ENCODE measurements around the gene CISD3. TPM values are rescaled to one million over a fixed set of nuclear protein-coding genes. Genes with fewer than 3 reads are reported as not detected.

The CISD3 gene
- polyA plus RNA-seq, 1 experiment = 17.1 TPM

DNA sequence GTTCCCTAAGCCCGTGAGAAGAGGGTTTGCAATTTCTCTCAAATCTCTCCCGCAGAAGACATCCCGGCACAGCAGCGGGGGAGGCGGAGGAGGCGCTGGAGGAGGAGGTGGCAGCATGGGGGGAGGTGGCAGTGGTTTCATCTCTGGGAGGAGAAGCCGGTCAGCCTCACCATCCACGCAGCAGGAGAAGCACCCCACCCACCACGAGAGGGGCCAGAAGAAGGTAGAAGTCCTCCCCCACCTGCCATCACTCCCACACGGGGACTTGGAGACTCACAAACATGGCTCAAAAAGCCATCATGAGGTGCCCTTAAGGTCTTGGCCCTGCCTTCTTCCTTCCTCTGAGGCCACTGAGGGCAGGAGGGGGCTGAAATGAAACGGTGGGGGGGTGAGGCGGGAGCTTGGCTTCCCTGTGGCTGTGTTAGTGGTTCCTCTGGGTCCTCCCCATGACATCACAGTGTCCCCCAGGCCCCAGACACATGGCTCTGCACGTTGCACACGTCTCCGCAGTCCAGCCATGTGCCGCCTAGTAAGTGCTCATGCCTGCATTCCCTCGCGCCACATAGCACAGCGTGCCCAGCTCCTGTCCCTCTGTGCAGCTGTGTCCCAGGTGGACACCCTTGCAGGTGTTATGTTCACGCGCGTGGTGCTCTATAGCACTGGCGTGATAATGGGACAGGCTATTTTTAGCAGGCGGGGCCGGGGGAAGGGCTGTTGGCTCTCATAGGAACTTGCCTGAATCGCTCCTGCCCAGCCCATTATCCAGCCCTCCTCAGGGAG is 18.2 kb upstream of the CISD3 start:
- H3K27me3 ChIP-seq (ENCODE audit: control insufficient read depth, insufficient read depth, low read length) = no peaks in the 10 kb centered on the region
- H3K36me3 ChIP-seq (ENCODE audit: control insufficient read depth, insufficient read depth, low read length) = peaks cover 38% of the 10 kb centered on the region
- no peak overlapping the region for H3K4me3 ChIP-seq (ENCODE audit: low read depth, low read length)
- ChIA-PET POLR2A (no interaction called here), CTCF (interaction anchor here (0.8 to 1.1 kb wide), 2 partner anchors 19 to 35 kb away, joined by 4 read pairs; no protein-coding TSS in a partner anchor)
- TF ChIP-seq, protein P1, sequence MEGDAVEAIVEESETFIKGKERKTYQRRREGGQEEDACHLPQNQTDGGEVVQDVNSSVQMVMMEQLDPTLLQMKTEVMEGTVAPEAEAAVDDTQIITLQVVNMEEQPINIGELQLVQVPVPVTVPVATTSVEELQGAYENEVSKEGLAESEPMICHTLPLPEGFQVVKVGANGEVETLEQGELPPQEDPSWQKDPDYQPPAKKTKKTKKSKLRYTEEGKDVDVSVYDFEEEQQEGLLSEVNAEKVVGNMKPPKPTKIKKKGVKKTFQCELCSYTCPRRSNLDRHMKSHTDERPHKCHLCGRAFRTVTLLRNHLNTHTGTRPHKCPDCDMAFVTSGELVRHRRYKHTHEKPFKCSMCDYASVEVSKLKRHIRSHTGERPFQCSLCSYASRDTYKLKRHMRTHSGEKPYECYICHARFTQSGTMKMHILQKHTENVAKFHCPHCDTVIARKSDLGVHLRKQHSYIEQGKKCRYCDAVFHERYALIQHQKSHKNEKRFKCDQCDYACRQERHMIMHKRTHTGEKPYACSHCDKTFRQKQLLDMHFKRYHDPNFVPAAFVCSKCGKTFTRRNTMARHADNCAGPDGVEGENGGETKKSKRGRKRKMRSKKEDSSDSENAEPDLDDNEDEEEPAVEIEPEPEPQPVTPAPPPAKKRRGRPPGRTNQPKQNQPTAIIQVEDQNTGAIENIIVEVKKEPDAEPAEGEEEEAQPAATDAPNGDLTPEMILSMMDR (IDR thresholded peaks at IDR 0.05; ENCODE audit: insufficient read depth, low read depth, low read length) = no peak
- DNase-seq (ENCODE audit: low read depth) = no peak

GRCh38 chr17:38712593-38712992 is 17.5 kb upstream of the CISD3 start:
- DNase-seq (ENCODE audit: low read depth) = no peak
- ChIA-PET POLR2A (no interaction called here), CTCF (interaction anchor here (0.8 kb wide), 1 partner anchor 18 kb away, joined by 4 read pairs; no protein-coding TSS in a partner anchor)
- peaks cover 43% of the 10 kb centered on the region for H3K36me3 ChIP-seq (ENCODE audit: control insufficient read depth, insufficient read depth, low read length)
- TF ChIP-seq, protein P1 (IDR thresholded peaks at IDR 0.05; ENCODE audit: insufficient read depth, low read depth, low read length) = no peak
- H3K27me3 ChIP-seq (ENCODE audit: control insufficient read depth, insufficient read depth, low read length) = no peaks in the 10 kb centered on the region
- H3K4me3 ChIP-seq (ENCODE audit: low read depth, low read length) = no peak overlapping the region

DNA sequence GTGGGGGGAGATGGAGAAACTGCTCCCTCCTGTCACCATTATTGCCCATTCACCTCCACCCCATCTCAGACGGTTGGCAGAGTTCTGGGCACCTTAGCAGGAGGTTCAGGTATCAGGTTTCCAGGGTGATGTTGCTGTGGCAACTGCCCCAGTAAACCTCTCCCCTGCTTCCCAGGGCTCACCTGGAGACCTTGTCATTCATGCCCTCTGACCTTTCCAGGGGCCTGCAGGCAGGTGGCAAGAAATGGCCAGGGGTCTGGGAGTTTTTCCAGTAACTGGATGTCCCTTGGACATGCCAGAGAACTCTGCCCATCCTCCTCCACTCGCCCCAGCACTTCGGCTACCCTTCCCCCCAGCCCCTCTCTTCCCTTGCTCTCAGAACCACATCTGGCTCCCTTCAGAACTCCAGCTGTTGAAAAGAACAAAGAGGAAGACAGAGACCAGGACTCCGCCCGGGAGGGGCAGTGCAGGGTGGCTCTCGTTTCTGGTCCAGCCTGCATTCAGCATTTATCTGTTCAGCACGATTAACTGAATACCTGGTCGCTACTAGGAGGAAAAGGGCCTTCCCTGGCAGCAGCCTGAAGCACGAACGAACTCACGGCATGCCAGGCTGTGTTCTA is 16.6 kb upstream of the CISD3 start:
- H3K4me3 ChIP-seq (ENCODE audit: low read depth, low read length) = no peak overlapping the region
- TF ChIP-seq, protein P1 (IDR thresholded peaks at IDR 0.05; ENCODE audit: insufficient read depth, low read depth, low read length) = no peak
- POLR2A ChIA-PET = no interaction called here
- CTCF ChIA-PET = no interaction called here
- DNase-seq (ENCODE audit: low read depth) = no peak
- H3K36me3 ChIP-seq (ENCODE audit: control insufficient read depth, insufficient read depth, low read length) = peaks cover 43% of the 10 kb centered on the region
- no peaks in the 10 kb centered on the region for H3K27me3 ChIP-seq (ENCODE audit: control insufficient read depth, insufficient read depth, low read length)

DNA sequence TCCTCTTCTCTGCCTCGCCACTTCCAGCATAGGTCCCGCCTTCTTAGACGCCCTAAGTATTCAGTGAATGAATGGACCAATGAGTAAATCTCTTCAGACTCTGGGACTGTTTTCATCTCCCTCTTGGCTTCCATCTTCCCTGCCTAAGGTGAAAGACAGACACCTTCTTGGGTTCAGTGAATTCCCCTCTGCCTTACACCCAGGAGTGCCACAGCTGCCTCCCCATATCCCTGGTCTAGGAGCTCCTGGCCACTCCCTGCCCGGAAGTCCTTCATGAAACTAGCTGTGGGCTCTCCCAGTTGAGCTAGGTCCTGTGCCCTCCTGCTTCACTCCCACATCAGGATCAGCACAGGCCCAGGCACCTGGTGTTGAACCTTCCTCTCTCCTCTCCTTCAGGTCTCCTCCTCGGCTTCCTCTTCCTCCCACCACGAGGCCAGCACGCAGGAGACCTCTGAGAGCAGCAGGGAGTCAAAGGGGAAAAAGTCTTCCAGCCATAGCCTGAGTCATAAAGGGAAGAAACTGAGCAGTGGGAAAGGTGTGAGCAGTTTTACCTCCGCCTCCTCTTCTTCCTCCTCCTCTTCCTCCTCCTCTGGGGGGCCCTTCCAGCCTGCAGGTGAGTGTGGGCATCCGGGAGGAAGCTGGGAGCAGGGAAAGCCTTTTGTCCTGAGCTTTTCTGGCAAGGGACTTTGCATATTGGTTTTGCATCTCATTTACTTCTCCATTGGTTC is 14.8 kb upstream of the CISD3 start:
- POLR2A ChIA-PET = no interaction called here
- H3K36me3 ChIP-seq (ENCODE audit: control insufficient read depth, insufficient read depth, low read length) = peaks cover 42% of the 10 kb centered on the region

More for the DNA sequence above, 14.8 kb upstream of the CISD3 start:
- no peaks in the 10 kb centered on the region for H3K27me3 ChIP-seq (ENCODE audit: control insufficient read depth, insufficient read depth, low read length)
- no peak for DNase-seq (ENCODE audit: low read depth)
- TF ChIP-seq, protein P1 (IDR thresholded peaks at IDR 0.05; ENCODE audit: insufficient read depth, low read depth, low read length) = no peak
- no peak overlapping the region for H3K4me3 ChIP-seq (ENCODE audit: low read depth, low read length)
- CTCF ChIA-PET = interaction anchor here (1.0 to 5.3 kb wide), 4 partner anchors 9 to 48 kb away, joined by 4 to 22 read pairs (median 6); no protein-coding TSS in a partner anchor

Measured in BJ (cell line).